Measurements from ENCODE around the gene ISOC2.
"Not testable (repeated sequence)": the region's sequence is repeated elsewhere in the genome, so short reads cannot be mapped to it uniquely, and the experiment has no call there.

Gene ISOC2

GRCh38 chr19:55457683-55458457 lies 3.6 kb downstream of the ISOC2 start:
- DNase-seq (ENCODE audit: low read depth) = no peak

DNA sequence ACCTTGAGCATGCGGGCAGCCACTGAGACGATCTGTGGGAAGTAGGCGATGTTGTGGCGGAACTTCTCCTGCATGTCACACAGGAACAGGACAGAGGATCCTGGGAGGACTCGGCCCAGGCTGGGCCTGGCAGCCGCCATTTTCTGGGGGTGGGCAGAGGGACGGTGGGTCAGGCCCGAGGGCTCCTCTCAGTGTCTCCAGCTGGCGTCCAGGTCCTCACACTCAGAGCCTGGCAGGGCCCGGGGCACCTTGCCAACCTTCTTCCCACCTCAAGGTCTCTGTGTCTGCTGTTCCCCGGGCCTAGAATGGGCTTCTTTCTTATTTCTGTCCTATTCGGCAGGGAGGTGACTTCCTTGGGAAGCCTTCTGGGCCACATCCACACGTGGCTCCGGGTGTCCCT lies 5.1 kb downstream of the ISOC2 start:
- no peak for DNase-seq (ENCODE audit: low read depth)

GRCh38 chr19:55455576-55456235 lies 5.7 kb downstream of the ISOC2 start:
- no peak for DNase-seq (ENCODE audit: low read depth)

DNA sequence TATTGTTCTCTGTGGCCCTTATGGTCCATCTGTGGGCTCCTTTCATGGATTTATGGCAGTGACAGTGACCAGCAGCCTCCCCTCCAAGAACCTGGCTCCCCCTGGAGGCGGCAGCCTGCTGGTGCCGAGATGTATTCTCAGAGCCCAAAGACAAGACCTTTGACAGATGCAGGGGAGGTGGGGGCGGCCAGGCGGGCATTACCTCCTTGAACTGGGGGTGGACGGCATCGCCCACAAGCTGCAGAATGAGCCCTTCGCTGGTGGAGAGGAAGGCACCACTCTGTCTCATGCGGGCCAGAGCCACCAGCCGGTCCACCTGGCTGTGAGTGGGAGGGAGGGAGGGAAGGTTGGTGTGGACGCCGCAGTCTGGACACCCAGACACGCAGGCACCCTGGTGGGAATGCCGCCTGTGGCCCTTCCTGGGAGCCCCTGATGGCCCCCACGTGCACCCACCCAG lies 6.6 kb downstream of the ISOC2 start:
- DNase-seq (ENCODE audit: low read depth) = peak; percentile 29

- DNase-seq (ENCODE audit: low read depth) = no peak
These were observed 7.8 kb downstream of the ISOC2 start for GRCh38 chr19:55453511-55454260.

- DNase-seq (ENCODE audit: low read depth) = no peak
These were observed 8.6 kb downstream of the ISOC2 start for GRCh38 chr19:55452749-55453346.

- DNase-seq (ENCODE audit: low read depth) = no peak
These were observed 9.3 kb downstream of the ISOC2 start for GRCh38 chr19:55451965-55452748.

GRCh38 chr19:55451163-55451964 lies 10.1 kb downstream of the ISOC2 start:
- DNase-seq (ENCODE audit: low read depth) = no peak

DNA sequence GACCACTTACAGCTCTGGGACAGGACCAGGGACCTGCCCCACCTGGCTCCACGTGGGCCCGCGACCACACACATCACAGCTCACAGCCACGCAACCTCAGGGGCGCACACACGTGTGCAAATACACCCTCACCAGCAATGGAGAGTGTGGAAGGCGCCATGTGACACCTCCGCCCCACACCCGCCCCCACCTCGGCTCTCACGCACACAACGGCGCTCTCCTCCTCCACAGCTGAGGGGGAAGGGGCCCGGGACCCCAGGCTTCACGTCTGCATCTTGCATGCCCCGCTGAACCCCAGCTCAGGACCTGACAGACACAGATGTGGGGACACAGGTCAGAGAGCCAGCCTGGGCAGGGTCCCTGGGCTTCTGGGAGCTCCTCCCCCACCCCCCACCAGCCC lies 12.0 kb downstream of the ISOC2 start:
- DNase-seq (ENCODE audit: low read depth) = no peak

GRCh38 chr19:55448175-55448490 lies 13.3 kb downstream of the ISOC2 start:
- not testable (repeated sequence) for DNase-seq (ENCODE audit: low read depth)

DNA sequence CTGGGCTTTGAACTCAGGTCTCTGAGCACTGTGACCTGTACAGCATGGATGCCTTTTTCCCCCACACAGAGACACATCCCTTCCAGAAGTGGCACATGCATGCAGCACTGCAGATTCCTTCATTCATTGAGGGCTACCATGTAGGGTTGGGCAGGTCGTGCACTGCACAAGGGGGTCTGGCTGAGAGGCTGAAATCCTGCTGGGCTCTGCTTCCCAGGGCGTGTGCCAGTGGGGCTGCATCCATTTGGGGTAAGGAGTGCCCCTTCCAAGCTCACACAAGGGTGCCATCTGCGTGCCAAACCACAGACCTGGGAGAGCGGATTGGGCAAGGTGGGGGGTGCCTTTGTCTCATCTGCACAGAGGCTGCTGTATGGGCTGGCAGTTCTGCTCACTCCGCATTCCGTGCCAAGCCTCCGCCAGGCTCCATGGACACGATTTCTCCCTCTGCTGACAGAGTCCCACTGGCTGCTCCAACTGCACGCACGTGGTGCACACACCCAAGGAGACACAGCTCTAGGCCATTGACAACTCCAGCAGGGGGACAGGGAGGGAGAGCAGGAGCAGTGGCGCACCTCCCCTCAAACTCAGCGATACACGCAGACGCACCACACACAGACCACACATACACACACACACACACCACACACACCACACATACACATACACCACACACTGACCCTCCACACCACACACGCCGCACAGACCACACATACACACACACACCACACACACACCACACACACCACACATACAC lies 13.8 kb downstream of the ISOC2 start:
- no peak for DNase-seq (ENCODE audit: low read depth)

DNA sequence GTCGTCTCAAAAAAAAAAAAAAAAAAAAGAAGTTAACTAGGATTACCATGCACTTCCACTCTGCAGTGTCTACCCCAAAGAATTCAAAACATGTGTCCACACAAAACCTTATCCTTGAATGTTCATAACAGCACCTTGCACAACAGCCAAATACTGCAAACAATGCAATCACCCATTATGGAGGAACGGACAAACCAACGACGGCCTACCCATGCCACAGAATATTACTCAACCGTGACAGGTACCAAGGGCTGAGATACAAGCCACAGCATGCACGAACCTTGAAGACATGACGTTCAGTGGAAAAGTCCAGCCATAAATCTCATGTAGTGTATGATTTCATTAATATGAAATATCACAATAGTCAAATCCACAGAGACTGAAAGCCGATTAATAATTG lies 15.4 kb downstream of the ISOC2 start:
- no peak for DNase-seq (ENCODE audit: low read depth)

GRCh38 chr19:55444646-55445045 lies 16.8 kb downstream of the ISOC2 start:
- no peak for DNase-seq (ENCODE audit: low read depth)

GRCh38 chr19:55443824-55444480 lies 17.5 kb downstream of the ISOC2 start:
- DNase-seq (ENCODE audit: low read depth) = no peak

- no peak for DNase-seq (ENCODE audit: low read depth)
These were observed 18.2 kb downstream of the ISOC2 start, which contains the start of gene SHISA7 for GRCh38 chr19:55443045-55443823. Gene SHISA7 (minus strand): TSS chr19:55443300. CDS start chr19:55442863, 437 bp downstream.

GRCh38 chr19:55442372-55442961 lies 19.0 kb downstream of the ISOC2 start:
- DNase-seq (ENCODE audit: low read depth) = no peak

GRCh38 chr19:55441692-55442321 lies 19.6 kb downstream of the ISOC2 start:
- DNase-seq (ENCODE audit: low read depth) = no peak

DNA sequence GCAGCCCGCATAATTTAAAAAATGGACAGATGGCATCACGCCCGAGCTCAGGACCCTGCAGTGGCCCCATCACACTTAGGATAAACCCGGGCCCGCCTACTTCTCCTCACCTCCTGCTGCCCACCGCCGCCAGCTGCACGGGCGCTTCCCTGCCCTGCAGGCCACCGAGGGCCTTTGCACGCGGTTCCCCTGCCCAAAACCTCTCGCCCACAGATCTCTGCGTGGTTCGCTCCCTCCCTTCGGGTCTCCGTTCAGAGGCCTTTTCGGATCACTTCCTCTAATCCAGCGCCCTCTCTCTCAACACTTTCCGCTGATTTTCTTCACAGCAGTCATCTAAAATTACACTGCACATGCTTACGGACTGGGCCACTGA lies 20.1 kb downstream of the ISOC2 start:
- DNase-seq (ENCODE audit: low read depth) = no peak
